ENCODE results near the gene BAIAP3.

BAIAP3 gene

GRCh38 chr16:1361685-1362360 is 28.4 kb downstream of the BAIAP3 start:
- Mint-ChIP-seq H3K9me3 (no peaks in the 10 kb centered on the region), H3K27me3 (no peaks in the 10 kb centered on the region), H3K4me1 (ENCODE audit: low read depth) (peaks cover 24% of the 10 kb centered on the region), H3K27ac (no peak overlapping the region), H3K36me3 (ENCODE audit: low read depth) (peaks cover 92% of the 10 kb centered on the region), H3K4me3 (no peak overlapping the region)
- intact Hi-C loops (cut with micrococcal nuclease): loop anchor here (10.0 kb wide), 1 partner anchor 53 kb away; the partner anchor contains the start of gene UNKL

GRCh38 chr16:1362807-1363206 is 29.4 kb downstream of the BAIAP3 start:
- H3K27ac Mint-ChIP-seq: no peak overlapping the region
- H3K4me3 Mint-ChIP-seq: no peak overlapping the region
- H3K9me3 Mint-ChIP-seq: no peaks in the 10 kb centered on the region
- H3K36me3 Mint-ChIP-seq (ENCODE audit: low read depth): peaks cover 97% of the 10 kb centered on the region
- H3K4me1 Mint-ChIP-seq (ENCODE audit: low read depth): peaks cover 17% of the 10 kb centered on the region
- intact Hi-C loops (cut with micrococcal nuclease): loop anchor here (10.0 kb wide), 1 partner anchor 52 kb away; the partner anchor contains the start of gene UNKL
- H3K27me3 Mint-ChIP-seq: no peaks in the 10 kb centered on the region

- Mint-ChIP-seq H3K4me1 (ENCODE audit: low read depth) (peaks cover 12% of the 10 kb centered on the region), H3K27ac (no peak overlapping the region), H3K36me3 (ENCODE audit: low read depth) (peaks cover 99% of the 10 kb centered on the region), H3K9me3 (no peaks in the 10 kb centered on the region), H3K4me3 (no peak overlapping the region), H3K27me3 (no peaks in the 10 kb centered on the region)
- intact Hi-C loops (cut with micrococcal nuclease): loop anchor here (10.0 kb wide), 1 partner anchor 51 kb away; the partner anchor contains the start of gene UNKL
These were observed 30.1 kb downstream of the BAIAP3 start for GRCh38 chr16:1363501-1364041.

- intact Hi-C loops (cut with micrococcal nuclease): loop anchor here (10.0 kb wide), 1 partner anchor 50 kb away; the partner anchor contains the start of gene UNKL
- H3K27ac Mint-ChIP-seq: no peak overlapping the region
- peaks cover 100% of the 10 kb centered on the region for H3K36me3 Mint-ChIP-seq (ENCODE audit: low read depth)
These were observed 31.1 kb downstream of the BAIAP3 start for GRCh38 chr16:1364510-1364909.

GRCh38 chr16:1366060-1366711 is 32.7 kb downstream of the BAIAP3 start:
- Mint-ChIP-seq H3K9me3 (no peaks in the 10 kb centered on the region), H3K36me3 (ENCODE audit: low read depth) (peaks cover 100% of the 10 kb centered on the region), H3K4me3 (no peak overlapping the region), H3K4me1 (ENCODE audit: low read depth) (peaks cover 5% of the 10 kb centered on the region), H3K27me3 (no peaks in the 10 kb centered on the region), H3K27ac (no peak overlapping the region)
- intact Hi-C loops (cut with micrococcal nuclease): loop anchor here (10.0 kb wide), 1 partner anchor 49 kb away; the partner anchor contains the start of gene UNKL

More at GRCh38 chr16:1364510-1364909, 31.1 kb downstream of the BAIAP3 start:
- no peaks in the 10 kb centered on the region for H3K9me3 Mint-ChIP-seq
- no peaks in the 10 kb centered on the region for H3K27me3 Mint-ChIP-seq
- no peak overlapping the region for H3K4me3 Mint-ChIP-seq
- peaks cover 5% of the 10 kb centered on the region for H3K4me1 Mint-ChIP-seq (ENCODE audit: low read depth)

- peaks cover 100% of the 10 kb centered on the region for H3K36me3 Mint-ChIP-seq (ENCODE audit: low read depth)
- intact Hi-C loops (cut with micrococcal nuclease): loop anchor here (10.0 kb wide), 1 partner anchor 48 kb away; the partner anchor contains the start of gene UNKL
- no peak overlapping the region for H3K27ac Mint-ChIP-seq
- H3K4me3 Mint-ChIP-seq: no peak overlapping the region
- H3K4me1 Mint-ChIP-seq (ENCODE audit: low read depth): peaks cover 5% of the 10 kb centered on the region
- H3K9me3 Mint-ChIP-seq: no peaks in the 10 kb centered on the region
- H3K27me3 Mint-ChIP-seq: no peaks in the 10 kb centered on the region
These were observed 33.4 kb downstream of the BAIAP3 start for GRCh38 chr16:1366712-1367299.

- Mint-ChIP-seq H3K36me3 (ENCODE audit: low read depth) (peaks cover 100% of the 10 kb centered on the region), H3K27me3 (no peaks in the 10 kb centered on the region), H3K27ac (no peak overlapping the region), H3K4me3 (no peak overlapping the region), H3K9me3 (no peaks in the 10 kb centered on the region), H3K4me1 (ENCODE audit: low read depth) (peaks cover 5% of the 10 kb centered on the region)
- intact Hi-C loops (cut with micrococcal nuclease): loop anchor here (10.0 kb wide), 1 partner anchor 47 kb away; the partner anchor contains the start of gene UNKL
These were observed 34.2 kb downstream of the BAIAP3 start for GRCh38 chr16:1367486-1368174.

- H3K36me3 Mint-ChIP-seq (ENCODE audit: low read depth): peaks cover 88% of the 10 kb centered on the region
- H3K9me3 Mint-ChIP-seq: no peaks in the 10 kb centered on the region
- no peaks in the 10 kb centered on the region for H3K27me3 Mint-ChIP-seq
- intact Hi-C loops (cut with micrococcal nuclease): no loop called here
- H3K4me1 Mint-ChIP-seq (ENCODE audit: low read depth): no peaks in the 10 kb centered on the region
- H3K27ac Mint-ChIP-seq: no peak overlapping the region
- H3K4me3 Mint-ChIP-seq: no peak overlapping the region
These were observed 37.9 kb downstream of the BAIAP3 start for GRCh38 chr16:1371054-1371978.

GRCh38 chr16:1372292-1372950 is 39.0 kb downstream of the BAIAP3 start:
- no peaks in the 10 kb centered on the region for H3K9me3 Mint-ChIP-seq
- H3K4me1 Mint-ChIP-seq (ENCODE audit: low read depth): peaks cover under 1% of the 10 kb centered on the region
- intact Hi-C loops (cut with micrococcal nuclease): no loop called here
- peaks cover 84% of the 10 kb centered on the region for H3K36me3 Mint-ChIP-seq (ENCODE audit: low read depth)
- H3K27me3 Mint-ChIP-seq: no peaks in the 10 kb centered on the region
- H3K4me3 Mint-ChIP-seq: no peak overlapping the region
- H3K27ac Mint-ChIP-seq: no peak overlapping the region

- Mint-ChIP-seq H3K27ac (no peak overlapping the region), H3K27me3 (no peaks in the 10 kb centered on the region), H3K4me1 (ENCODE audit: low read depth) (peaks cover 17% of the 10 kb centered on the region), H3K36me3 (ENCODE audit: low read depth) (peaks cover 78% of the 10 kb centered on the region), H3K9me3 (no peaks in the 10 kb centered on the region), H3K4me3 (no peak overlapping the region)
- intact Hi-C loops (cut with micrococcal nuclease): no loop called here
These were observed 41.2 kb downstream of the BAIAP3 start for GRCh38 chr16:1374418-1375297.

- intact Hi-C loops (cut with micrococcal nuclease): no loop called here
- H3K27ac Mint-ChIP-seq: no peak overlapping the region
- peaks cover 17% of the 10 kb centered on the region for H3K4me1 Mint-ChIP-seq (ENCODE audit: low read depth)
- peaks cover 76% of the 10 kb centered on the region for H3K36me3 Mint-ChIP-seq (ENCODE audit: low read depth)
- no peaks in the 10 kb centered on the region for H3K9me3 Mint-ChIP-seq
- no peak overlapping the region for H3K4me3 Mint-ChIP-seq
- no peaks in the 10 kb centered on the region for H3K27me3 Mint-ChIP-seq
These were observed 41.8 kb downstream of the BAIAP3 start for GRCh38 chr16:1375298-1375640.
